ENCODE results near the gene WWOX. TPM values are rescaled to one million over a fixed set of nuclear protein-coding genes. Genes with fewer than 3 reads are reported as not detected.

The WWOX gene
- total and polyA plus RNA-seq, 4 donors = 5.4 to 61.5 (median 18.4) TPM

DNA sequence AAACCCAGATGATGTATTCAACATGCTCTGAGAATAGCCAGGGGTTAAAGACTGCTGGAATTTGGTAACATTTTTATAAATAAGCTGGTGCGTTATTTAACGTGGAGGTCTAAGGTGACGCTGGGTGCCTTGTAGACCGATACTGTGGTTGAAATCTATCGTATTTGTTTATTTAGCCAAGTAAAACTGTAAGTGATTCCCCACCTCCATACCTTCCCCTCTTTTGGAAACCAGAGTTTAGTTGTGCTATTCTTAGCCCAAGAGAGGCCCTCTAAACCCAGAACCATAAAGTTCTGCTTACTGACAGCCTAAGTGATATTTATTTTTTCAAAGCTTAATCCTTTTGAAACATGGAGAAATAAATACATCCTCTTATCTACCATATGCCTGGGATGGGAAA is 744.5 kb downstream of the WWOX start:
- Histone ChIP-seq H3K36me3 (ENCODE audit: control insufficient read depth in 4 of 4, insufficient read depth in 4 of 4, low read length in 4 of 4) (no peaks in the 10 kb centered on the region), H3K27ac (ENCODE audit: low read depth in 1 of 2, low read length in 1 of 2) (no peak overlapping the region), H3K27me3 (ENCODE audit: control insufficient read depth in 3 of 3, insufficient read depth in 3 of 3, low read length in 2 of 3) (no peaks in the 10 kb centered on the region), H3K4me3 (no peak overlapping the region), H3K4me1 (ENCODE audit: control insufficient read depth in 5 of 5, insufficient read depth in 5 of 5, low read length in 5 of 5) (peaks cover 0 to 14% (median 11%) of the 10 kb centered on the region in 5 donors), H3K9me3 (ENCODE audit: control insufficient read depth in 4 of 4, insufficient read depth in 3 of 4, low read length in 3 of 4) (peaks cover 0 to 3% (median 0%) of the 10 kb centered on the region in 4 donors), H3K9ac (ENCODE audit: insufficient read depth in 1 of 2, low read length in 2 of 2) (peak overlapping the region in 1 of 2 donors; percentile 43)
- TF ChIP-seq, protein P1, sequence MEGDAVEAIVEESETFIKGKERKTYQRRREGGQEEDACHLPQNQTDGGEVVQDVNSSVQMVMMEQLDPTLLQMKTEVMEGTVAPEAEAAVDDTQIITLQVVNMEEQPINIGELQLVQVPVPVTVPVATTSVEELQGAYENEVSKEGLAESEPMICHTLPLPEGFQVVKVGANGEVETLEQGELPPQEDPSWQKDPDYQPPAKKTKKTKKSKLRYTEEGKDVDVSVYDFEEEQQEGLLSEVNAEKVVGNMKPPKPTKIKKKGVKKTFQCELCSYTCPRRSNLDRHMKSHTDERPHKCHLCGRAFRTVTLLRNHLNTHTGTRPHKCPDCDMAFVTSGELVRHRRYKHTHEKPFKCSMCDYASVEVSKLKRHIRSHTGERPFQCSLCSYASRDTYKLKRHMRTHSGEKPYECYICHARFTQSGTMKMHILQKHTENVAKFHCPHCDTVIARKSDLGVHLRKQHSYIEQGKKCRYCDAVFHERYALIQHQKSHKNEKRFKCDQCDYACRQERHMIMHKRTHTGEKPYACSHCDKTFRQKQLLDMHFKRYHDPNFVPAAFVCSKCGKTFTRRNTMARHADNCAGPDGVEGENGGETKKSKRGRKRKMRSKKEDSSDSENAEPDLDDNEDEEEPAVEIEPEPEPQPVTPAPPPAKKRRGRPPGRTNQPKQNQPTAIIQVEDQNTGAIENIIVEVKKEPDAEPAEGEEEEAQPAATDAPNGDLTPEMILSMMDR (IDR thresholded peaks at IDR 0.05; ENCODE audit: control extremely low read depth, extremely low read depth) = no peak
- 84 to 90% methylated on average over 5 of the region's 5 CpGs for WGBS, 2 donors
- DNase-seq (peak in 1 of 3 donors; percentile 8), ATAC-seq (ENCODE audit: insufficient read depth, low FRiP score) (no peak)

DNA sequence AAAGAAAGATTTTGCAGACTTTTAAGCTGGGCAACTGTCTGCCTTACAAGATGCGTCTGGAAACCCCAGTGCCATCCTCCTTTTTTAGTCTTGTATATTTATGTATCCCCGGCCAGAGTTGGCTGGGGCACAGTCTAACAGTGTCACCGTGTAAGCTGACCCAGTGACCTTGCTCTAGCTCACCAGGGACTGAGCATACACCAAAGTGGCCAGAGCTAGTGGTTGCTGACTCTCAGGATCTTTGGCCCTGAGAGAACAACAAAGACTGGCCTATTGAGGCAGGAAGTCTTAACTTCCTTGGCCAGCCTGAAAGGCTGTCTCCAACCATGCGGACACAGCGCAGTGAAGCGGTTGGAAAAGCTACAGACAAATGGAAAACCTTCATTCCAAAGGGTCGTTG is 745.2 kb downstream of the WWOX start:
- TF ChIP-seq, protein P1 (IDR thresholded peaks at IDR 0.05; ENCODE audit: control extremely low read depth, extremely low read depth) = no peak
- H3K9me3 ChIP-seq (ENCODE audit: control insufficient read depth in 4 of 4, insufficient read depth in 3 of 4, low read length in 3 of 4) = peaks cover 0 to 4% (median 0%) of the 10 kb centered on the region in 4 donors
- H3K4me3 ChIP-seq = no peak overlapping the region
- no peaks in the 10 kb centered on the region for H3K27me3 ChIP-seq (ENCODE audit: control insufficient read depth in 3 of 3, insufficient read depth in 3 of 3, low read length in 2 of 3)
- H3K4me1 ChIP-seq (ENCODE audit: control insufficient read depth in 5 of 5, insufficient read depth in 5 of 5, low read length in 5 of 5) = peaks cover 0 to 14% (median 11%) of the 10 kb centered on the region in 5 donors
- 60 to 77% methylated on average over 7 of the region's 7 CpGs for WGBS, 2 donors
- no peak overlapping the region for H3K9ac ChIP-seq (ENCODE audit: insufficient read depth in 1 of 2, low read length in 2 of 2)
- ATAC-seq (ENCODE audit: insufficient read depth, low FRiP score) = no peak
- DNase-seq = peak in 1 of 3 donors; percentile 15
- H3K36me3 ChIP-seq (ENCODE audit: control insufficient read depth in 4 of 4, insufficient read depth in 4 of 4, low read length in 4 of 4) = no peaks in the 10 kb centered on the region
- H3K27ac ChIP-seq (ENCODE audit: low read depth in 1 of 2, low read length in 1 of 2) = no peak overlapping the region

DNA sequence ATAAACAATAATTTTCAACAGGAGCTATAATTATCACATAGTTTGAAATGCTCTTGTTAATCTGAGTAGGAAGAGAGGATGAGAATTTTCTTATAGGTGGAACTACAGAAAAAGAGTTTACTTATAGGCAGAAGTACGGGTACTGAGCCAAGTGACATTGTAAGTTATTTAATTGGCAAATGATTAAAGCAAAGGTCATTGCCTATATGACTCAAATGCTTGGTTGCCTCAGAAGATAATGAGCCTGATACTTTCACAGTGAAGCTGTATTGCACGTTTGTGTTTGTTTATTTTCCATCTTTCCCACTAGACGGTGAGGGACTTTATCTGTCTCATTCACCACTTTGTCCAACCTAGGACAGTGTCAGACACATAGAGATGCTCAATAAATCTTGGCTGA is 751.8 kb downstream of the WWOX start:
- Histone ChIP-seq H3K4me3 (no peak overlapping the region), H3K27ac (ENCODE audit: low read depth in 1 of 2, low read length in 1 of 2) (no peak overlapping the region), H3K27me3 (ENCODE audit: control insufficient read depth in 3 of 3, insufficient read depth in 3 of 3, low read length in 2 of 3) (no peaks in the 10 kb centered on the region), H3K36me3 (ENCODE audit: control insufficient read depth in 4 of 4, insufficient read depth in 4 of 4, low read length in 4 of 4) (no peaks in the 10 kb centered on the region), H3K4me1 (ENCODE audit: control insufficient read depth in 5 of 5, insufficient read depth in 5 of 5, low read length in 5 of 5) (peaks cover 0 to 1% (median 0%) of the 10 kb centered on the region in 5 donors), H3K9me3 (ENCODE audit: control insufficient read depth in 4 of 4, insufficient read depth in 3 of 4, low read length in 3 of 4) (peaks cover 0 to 4% (median 0%) of the 10 kb centered on the region in 4 donors), H3K9ac (ENCODE audit: insufficient read depth in 1 of 2, low read length in 2 of 2) (no peak overlapping the region)
- no peak for ATAC-seq (ENCODE audit: insufficient read depth, low FRiP score)
- peak in 1 of 3 donors; percentile 44 for DNase-seq
- WGBS, 2 donors = 63 to 74% methylated on average over 3 of the region's 3 CpGs
- TF ChIP-seq, protein P1 (IDR thresholded peaks at IDR 0.05; ENCODE audit: control extremely low read depth, extremely low read depth) = no peak

DNA sequence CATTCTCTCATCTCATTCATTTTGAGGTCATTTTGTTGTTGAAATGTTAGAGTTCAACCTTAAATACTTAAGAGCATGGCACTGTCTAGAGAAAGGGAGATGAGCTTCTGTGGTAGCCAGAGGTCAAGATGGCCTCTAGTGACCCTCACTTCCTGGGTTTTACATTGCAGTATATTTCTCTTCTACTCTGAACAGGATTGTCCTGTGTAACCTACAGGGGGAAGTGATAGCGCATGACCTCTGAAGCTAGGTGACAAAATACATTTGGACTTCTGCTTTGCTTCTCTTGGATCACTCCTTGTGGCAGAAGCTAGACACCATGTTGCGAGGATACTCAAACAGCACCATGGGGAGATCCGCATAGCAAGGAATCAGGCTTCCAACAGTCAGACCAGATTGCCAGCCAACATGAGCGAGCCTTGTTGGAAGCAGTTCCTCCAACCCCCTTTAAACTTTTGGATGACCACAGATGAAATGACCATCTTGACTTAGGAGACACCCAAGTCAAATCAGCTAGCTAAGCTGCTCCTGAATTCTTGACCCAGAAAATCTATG is 752.7 kb downstream of the WWOX start:
- 97 to 98% methylated on average over 4 of the region's 4 CpGs for WGBS, 2 donors
- DNase-seq (no peak), ATAC-seq (ENCODE audit: insufficient read depth, low FRiP score) (no peak)
- Histone ChIP-seq H3K9ac (ENCODE audit: insufficient read depth in 1 of 2, low read length in 2 of 2) (no peak overlapping the region), H3K4me3 (no peak overlapping the region), H3K4me1 (ENCODE audit: control insufficient read depth in 5 of 5, insufficient read depth in 5 of 5, low read length in 5 of 5) (peaks cover 0 to 1% (median 0%) of the 10 kb centered on the region in 5 donors), H3K27ac (ENCODE audit: low read depth in 1 of 2, low read length in 1 of 2) (no peak overlapping the region), H3K27me3 (ENCODE audit: control insufficient read depth in 3 of 3, insufficient read depth in 3 of 3, low read length in 2 of 3) (no peaks in the 10 kb centered on the region), H3K36me3 (ENCODE audit: control insufficient read depth in 4 of 4, insufficient read depth in 4 of 4, low read length in 4 of 4) (no peaks in the 10 kb centered on the region), H3K9me3 (ENCODE audit: control insufficient read depth in 4 of 4, insufficient read depth in 3 of 4, low read length in 3 of 4) (peaks cover 0 to 4% (median 0%) of the 10 kb centered on the region in 4 donors)
- TF ChIP-seq, protein P1 (IDR thresholded peaks at IDR 0.05; ENCODE audit: control extremely low read depth, extremely low read depth) = no peak
